LNCAP (cell line): ENCODE data around the gene SLC35F2.

ENCODE experiments used
- CTCF ChIP-seq: fragments of 450-650 bp; IDR thresholded peaks from 2 replicates; pipeline ENCODE4 v1.5.1; 2017; ENCODE audit warnings: mild to moderate bottlenecking

Gene SLC35F2

GRCh38 chr11:107741044-107741823, 117.4 kb downstream of the SLC35F2 start:
- peak; percentile 90 for TF ChIP-seq CTCF
